HG03457 (cell line): ENCODE measurements around the gene TMEM41B.
A peak's percentile ranks its signal among the peaks of the same experiment; 100 is the strongest.
"Not testable (repeated sequence)": the region's sequence is repeated elsewhere in the genome, so short reads cannot be mapped to it uniquely, and the experiment has no call there.

Source experiments
- ATAC-seq: cut with Tn5 transposase; IDR thresholded peaks from one replicate; pipeline ENCODE4 v1.9.1; 2021; ENCODE audit warnings: moderate number of reproducible peaks; ENCODE audit not compliant: unreplicated experiment

Gene TMEM41B, protein sequence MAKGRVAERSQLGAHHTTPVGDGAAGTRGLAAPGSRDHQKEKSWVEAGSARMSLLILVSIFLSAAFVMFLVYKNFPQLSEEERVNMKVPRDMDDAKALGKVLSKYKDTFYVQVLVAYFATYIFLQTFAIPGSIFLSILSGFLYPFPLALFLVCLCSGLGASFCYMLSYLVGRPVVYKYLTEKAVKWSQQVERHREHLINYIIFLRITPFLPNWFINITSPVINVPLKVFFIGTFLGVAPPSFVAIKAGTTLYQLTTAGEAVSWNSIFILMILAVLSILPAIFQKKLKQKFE

GRCh38 chr11:9314291-9315077, at the start of gene TMEM41B:
Gene TMEM41B (minus strand): TSS chr11:9314593. CDS start chr11:9314441, 152 bp downstream.
- peak; percentile 94 for ATAC-seq

DNA sequence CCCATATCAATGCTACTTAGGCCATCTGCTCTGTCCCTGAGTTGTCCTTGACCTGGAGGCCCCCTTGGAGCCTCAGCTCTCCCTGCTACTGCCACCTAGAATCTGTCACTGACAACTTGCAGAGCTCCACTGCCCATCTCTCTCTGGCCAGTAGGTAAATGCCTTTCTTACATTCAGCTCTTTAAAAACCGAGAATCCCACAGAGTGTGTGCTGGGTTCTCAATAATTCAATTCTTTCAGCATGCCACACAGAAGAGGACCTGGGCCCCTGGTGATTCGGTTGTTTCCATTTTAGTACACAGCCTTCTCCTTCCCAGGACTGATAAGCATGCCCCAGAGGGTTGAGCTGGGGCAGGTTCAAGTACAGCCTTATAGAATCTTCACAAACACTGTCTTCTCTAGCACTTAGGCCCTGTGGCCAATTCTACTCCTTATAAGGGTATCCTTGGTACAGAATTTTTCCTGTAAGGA, 48.0 kb upstream of the TMEM41B start:
- no peak for ATAC-seq

GRCh38 chr11:9360862-9361622, 46.6 kb upstream of the TMEM41B start:
- not testable (repeated sequence) for ATAC-seq

- no peak for ATAC-seq
Observed at GRCh38 chr11:9357041-9357440, 42.6 kb upstream of the TMEM41B start.

GRCh38 chr11:9351321-9351881, 37.0 kb upstream of the TMEM41B start:
- no peak for ATAC-seq

DNA sequence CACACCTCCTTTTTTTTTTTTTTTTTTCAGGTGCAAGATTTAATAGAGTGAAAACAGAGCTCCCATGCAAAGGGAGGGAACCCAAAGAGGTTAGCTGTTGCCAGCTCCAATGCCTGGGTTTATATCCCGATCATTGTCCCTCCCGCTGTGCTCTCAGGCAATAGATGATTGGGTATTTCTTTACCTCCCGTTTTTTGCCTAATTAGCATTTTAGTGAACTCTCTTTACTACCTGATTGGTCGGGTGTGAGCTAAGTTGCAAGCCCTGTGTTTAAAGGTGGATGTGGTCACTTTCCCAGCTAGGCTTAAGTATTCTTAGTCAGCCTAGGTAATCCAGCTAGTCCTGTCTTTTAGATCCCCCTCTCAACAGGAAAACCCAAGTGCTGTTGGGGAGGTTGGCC, 33.4 kb upstream of the TMEM41B start:
- ATAC-seq: not testable (repeated sequence)

DNA sequence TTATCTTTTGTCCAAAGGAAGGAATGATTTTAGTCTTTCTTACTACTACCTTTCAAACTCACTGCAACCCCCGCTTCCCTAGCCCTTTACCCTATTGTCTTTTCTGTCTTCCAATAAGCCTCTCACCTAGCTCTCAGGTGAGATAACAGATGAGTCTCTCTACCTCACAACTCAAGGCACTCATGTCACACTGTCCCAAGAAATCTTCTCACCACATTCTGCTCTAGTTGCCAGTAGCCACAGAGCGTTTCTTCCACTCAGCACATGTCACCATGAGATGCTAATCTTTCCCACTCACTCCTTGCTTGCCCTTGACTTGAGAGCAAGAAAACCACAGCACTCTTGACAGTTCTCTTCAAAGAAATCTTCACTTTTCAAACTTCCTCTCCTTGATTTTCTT, 32.7 kb upstream of the TMEM41B start:
- ATAC-seq: no peak

GRCh38 chr11:9344061-9344680, 29.8 kb upstream of the TMEM41B start:
- no peak for ATAC-seq

GRCh38 chr11:9341638-9342178, 27.3 kb upstream of the TMEM41B start:
- ATAC-seq: no peak

GRCh38 chr11:9332655-9333054, 18.3 kb upstream of the TMEM41B start:
- no peak for ATAC-seq

- ATAC-seq: no peak
Observed at GRCh38 chr11:9330387-9331384, 16.3 kb upstream of the TMEM41B start.

GRCh38 chr11:9320047-9320446, 5.7 kb upstream of the TMEM41B start:
- no peak for ATAC-seq

DNA sequence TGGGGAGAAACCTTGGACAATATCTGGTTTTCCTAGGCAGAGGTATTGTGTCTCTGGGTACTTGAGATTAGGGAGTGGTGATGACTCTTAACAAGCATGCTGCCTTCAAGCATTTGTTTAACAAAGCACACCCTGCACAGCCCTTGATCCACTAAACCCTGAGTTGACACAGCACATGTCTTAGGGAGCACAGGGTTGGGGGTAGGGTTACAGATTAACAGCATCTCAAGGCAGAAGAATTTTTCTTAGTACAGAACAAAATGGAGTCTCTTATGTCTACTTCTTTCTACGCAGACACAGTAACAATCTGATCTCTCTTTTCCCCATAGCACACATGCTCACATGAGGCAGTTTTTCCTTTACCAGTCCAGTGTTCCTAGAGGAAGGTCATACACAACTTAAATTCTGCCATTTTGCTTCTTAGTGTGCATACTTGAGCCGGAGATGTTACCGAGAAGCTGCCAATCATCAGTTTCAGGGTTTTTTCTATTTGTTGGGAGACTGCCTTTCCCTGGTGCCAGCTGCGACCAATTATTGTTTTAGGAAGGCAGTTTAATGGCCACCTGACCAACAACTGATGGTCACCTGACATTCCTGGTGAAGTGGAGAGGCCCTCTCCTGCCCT, 5.1 kb upstream of the TMEM41B start:
- ATAC-seq: not testable (repeated sequence)

DNA sequence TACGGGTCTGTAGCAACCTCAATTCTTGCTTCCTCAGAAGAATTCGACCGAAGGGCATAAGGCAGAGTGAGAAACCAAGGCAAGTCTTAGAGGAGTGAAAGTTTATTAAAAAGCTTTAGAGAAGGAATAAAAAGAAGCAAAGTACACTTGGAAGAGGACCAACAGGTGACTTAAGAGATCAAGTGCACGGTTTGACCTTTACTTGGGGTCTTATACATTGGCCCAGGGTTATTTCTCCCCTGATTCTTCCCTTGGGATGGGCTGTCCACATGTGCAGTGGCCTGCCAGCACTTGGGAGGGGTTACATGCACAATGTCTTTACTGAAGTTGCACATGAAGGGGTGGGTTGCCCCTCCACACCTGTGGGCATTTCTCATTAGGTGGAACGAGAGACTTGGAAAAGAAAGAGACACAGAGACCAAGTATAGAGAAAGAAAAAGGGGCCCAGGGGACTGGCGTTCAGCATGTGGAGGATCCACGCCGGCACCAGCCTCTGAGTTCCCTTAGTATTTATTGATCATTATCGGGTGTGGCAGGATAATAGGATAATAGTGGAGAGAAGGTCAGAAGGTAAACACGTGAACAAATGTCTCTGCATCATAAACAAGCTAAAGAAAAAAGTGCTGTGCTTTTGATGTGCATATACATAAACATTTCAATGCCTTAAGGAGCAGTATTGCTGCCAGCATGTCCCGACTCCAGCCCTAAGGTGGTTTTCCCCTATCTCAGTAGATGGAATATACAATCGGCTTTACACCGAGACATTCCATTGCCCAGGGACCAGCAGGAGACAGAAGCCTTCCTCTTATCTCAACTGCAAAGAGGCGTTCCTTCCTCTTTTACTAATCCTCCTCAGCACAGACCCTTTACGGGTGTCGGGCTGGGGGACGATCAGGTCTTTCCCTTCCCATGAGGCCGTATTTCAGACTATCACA, 4.3 kb upstream of the TMEM41B start:
- not testable (repeated sequence) for ATAC-seq

- no peak for ATAC-seq
Observed at GRCh38 chr11:9316334-9316733, 1.9 kb upstream of the TMEM41B start.

- no peak for ATAC-seq
Observed at GRCh38 chr11:9315078-9315688, 790 bp upstream of the TMEM41B start.

DNA sequence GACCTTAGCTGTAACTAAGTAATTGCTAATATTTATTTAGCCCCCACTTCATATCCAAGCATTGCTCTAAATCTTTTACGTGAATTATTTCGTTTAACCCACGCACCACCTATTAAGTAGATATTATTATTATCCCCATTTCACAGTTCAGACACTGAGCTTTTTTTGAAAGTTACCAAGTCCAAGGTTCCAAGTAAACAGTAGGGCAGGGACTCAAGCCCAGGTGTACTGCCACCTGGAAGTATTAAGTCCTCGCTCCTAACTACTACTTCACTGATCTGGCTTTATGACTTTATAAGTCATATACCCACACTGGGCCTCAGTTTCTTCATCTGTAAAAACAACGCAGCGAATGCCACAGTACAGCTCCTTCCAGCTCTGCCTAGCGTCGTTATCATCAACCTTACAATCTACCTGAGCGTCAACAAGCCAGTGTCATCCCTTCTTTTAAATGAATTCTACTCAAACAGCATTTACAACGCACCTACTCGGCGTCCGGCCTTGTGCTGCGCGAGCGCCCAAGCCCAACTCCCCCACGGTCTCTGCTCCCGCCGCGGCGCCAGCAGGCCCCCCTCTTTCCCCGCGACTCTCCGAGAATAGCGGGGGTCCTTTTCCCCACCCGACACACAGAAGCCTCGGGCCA, 624 bp downstream of the TMEM41B start:
- ATAC-seq: no peak
